GM12878 (cell line): ENCODE measurements around the gene ANO6. TPM values are rescaled to one million over a fixed set of nuclear protein-coding genes. Genes with fewer than 3 reads are reported as not detected.

ENCODE experiments used
- ATAC-seq: fragments of 200-7000 bp; cut with Tn5 transposase; 3 replicates; pipeline ENCODE4 v1.9.1; 2020; ENCODE audit warnings: mild to moderate bottlenecking, moderate library complexity
- BruUV-seq: library from RNA; stranded (reverse); fragments of 400-500 nt; replicated peaks from 2 replicates; lab custom pipeline; 2021; lab: Mats Ljungman, UMichigan
- CTCF ChIA-PET: fragments of 300-600 bp; sonication (Branson Sonifier 250); formaldehyde crosslinking; extraction: SDS; loops from one replicate; lab custom pipeline; 2021; ENCODE audit warnings: inconsistent platforms; lab: Yijun Ruan, JAX
- POLR2A ChIA-PET: fragments of 350-600 bp; formaldehyde crosslinking; extraction: SDS; loops from one replicate; lab custom pipeline; 2021; ENCODE audit warnings: inconsistent platforms; lab: Charles Lee
- RAD21 ChIA-PET: fragments of 300-600 bp; sonication (Branson Sonifier 250); formaldehyde crosslinking; loops from one replicate; lab custom pipeline; 2023; ENCODE audit warnings: antibody characterized with exemption; ENCODE audit not compliant: unreplicated experiment; lab: Charles Lee
- SMC1A ChIA-PET: fragments of 300-600 bp; sonication (Branson Sonifier 250); formaldehyde crosslinking; loops from one replicate; lab custom pipeline; 2023; ENCODE audit not compliant: unreplicated experiment, uncharacterized antibody; lab: Charles Lee
- DNase-seq: peaks from one replicate; pipeline ENCODE4 v3.0.0-alpha.2; 2011; ENCODE audit warnings: low read depth, low spot score
- FAIRE-seq: peaks from 3 replicates; lab custom pipeline; 2011; peaks lifted over from hg19 to GRCh38; lab: Jason Lieb, UNC
- H2AFZ ChIP-seq: 2 replicates; pipeline ENCODE4 v1.6.0; 2011; ENCODE audit warnings: low read depth, low read length, control low read depth; ENCODE audit not compliant: control insufficient read depth
- H3K27ac ChIP-seq: 2 replicates; pipeline ENCODE4 v1.5.1; 2011; ENCODE audit warnings: control low read depth; ENCODE audit not compliant: control insufficient read depth, insufficient read depth
- H3K27me3 ChIP-seq, 2 experiments: replicated peaks in 1 of 2; 2 replicates each; pipeline versions ENCODE4 v1.6.0 to v1.6.1; 2011; ENCODE audit warnings: low read length in 1 of 2; ENCODE audit not compliant: control insufficient read depth in 2 of 2, insufficient read depth in 2 of 2
- H3K36me3 ChIP-seq, 2 experiments: 2 replicates each; pipeline ENCODE4 v1.5.1; 2011; ENCODE audit warnings: low read length in 1 of 2; ENCODE audit not compliant: control insufficient read depth in 2 of 2, insufficient read depth in 2 of 2
- H3K4me1 ChIP-seq: 2 replicates; pipeline ENCODE4 v1.6.1; 2011; ENCODE audit warnings: mild to moderate bottlenecking, low read length, moderate library complexity, mixed read lengths; ENCODE audit not compliant: control insufficient read depth, insufficient read depth
- H3K4me2 ChIP-seq: 2 replicates; pipeline ENCODE4 v1.6.0; 2011; ENCODE audit warnings: control low read depth; ENCODE audit not compliant: control insufficient read depth, insufficient read depth
- H3K4me3 ChIP-seq: fragments of 200-600 bp; sonication (generic); 2 replicates; pipeline ENCODE4 v1.5.1; 2016
- H3K79me2 ChIP-seq: 2 replicates; pipeline ENCODE4 v1.6.0; 2011; ENCODE audit warnings: low read length; ENCODE audit not compliant: control insufficient read depth, insufficient read depth
- H3K9ac ChIP-seq: 2 replicates; pipeline ENCODE4 v1.8.0; 2011; ENCODE audit warnings: low read length, control low read depth, mixed read lengths; ENCODE audit not compliant: control insufficient read depth, insufficient read depth
- H3K9me3 ChIP-seq: replicated peaks from 3 replicates; pipeline ENCODE4 v1.5.1; 2011; ENCODE audit warnings: mild to moderate bottlenecking, low read length; ENCODE audit not compliant: control insufficient read depth, insufficient read depth
- H4K20me1 ChIP-seq: 2 replicates; pipeline ENCODE4 v1.6.0; 2011; ENCODE audit not compliant: control insufficient read depth, insufficient read depth
- CBX5 ChIP-seq: sonication (generic); IDR thresholded peaks from 2 replicates; pipeline ENCODE4 v1.6.1; 2016; ENCODE audit warnings: low read depth, moderate library complexity, mild to moderate bottlenecking, inconsistent platforms
- ETV6 ChIP-seq, 2 experiments: fragments of 450-650 bp in 1 of 2; IDR thresholded peaks in 1 of 2; conservative IDR thresholded peaks in 1 of 2; 2 replicates each; pipeline ENCODE4 v1.6.1; 2014; ENCODE audit warnings: antibody characterized with exemption in 1 of 2, borderline replicate concordance in 1 of 2, low read depth in 1 of 2, mild to moderate bottlenecking in 1 of 2, moderate library complexity in 1 of 2
- MEF2A ChIP-seq: IDR thresholded peaks from 2 replicates; pipeline ENCODE4 v1.6.1; 2011; ENCODE audit warnings: low read depth, mild to moderate bottlenecking, low read length, moderate library complexity; ENCODE audit not compliant: insufficient read depth
- NFIC ChIP-seq: IDR thresholded peaks from 2 replicates; pipeline ENCODE4 v1.6.1; 2012; ENCODE audit warnings: low read depth, mild to moderate bottlenecking, inconsistent platforms, low read length, moderate library complexity
- NFYA ChIP-seq: IDR thresholded peaks from 2 replicates; pipeline ENCODE4 v1.6.1; 2011; ENCODE audit warnings: low read depth, mild to moderate bottlenecking, low read length, improper control_type of control experiment, borderline replicate concordance
- NRF1 ChIP-seq: conservative IDR thresholded peaks from 2 replicates; pipeline ENCODE4 v1.6.1; 2011; ENCODE audit warnings: mild to moderate bottlenecking, low read depth, low read length, improper control_type of control experiment
- PAX8 ChIP-seq: fragments of 450-650 bp; IDR thresholded peaks from 2 replicates; pipeline ENCODE4 v1.6.1; 2017; ENCODE audit warnings: mild to moderate bottlenecking, moderate library complexity
- SRF ChIP-seq, 2 experiments: IDR thresholded peaks; 2 replicates each; pipeline ENCODE4 v1.6.1; 2011; ENCODE audit warnings: low read depth in 2 of 2, low read length in 2 of 2, mild to moderate bottlenecking in 1 of 2, moderate library complexity in 1 of 2
- WGBS: methylation state at CpG from one replicate; pipeline ENCODE4 v1.1.6; 2016; ENCODE audit warnings: low lambda C conversion rate; ENCODE audit not compliant: insufficient replicate concordance, insufficient coverage; ENCODE audit errors: missing lambda C conversion rate; 5-methylcytosine and 5-hydroxymethylcytosine counted together
- in situ Hi-C: fragments of 300-500 bp; cut with MboI; formaldehyde crosslinking; loops from 9 replicates; pipeline ENCODE4 v1.14.3; 2018; ENCODE audit warnings: mixed read lengths
- intact Hi-C: fragments of 100-400 bp; cut with micrococcal nuclease; formaldehyde crosslinking; loops from one replicate; pipeline ENCODE4 v1.14.2; 2022; ENCODE audit not compliant: unreplicated experiment
- polyA plus RNA-seq, 11 experiments: library from polyadenylated mRNA; depleted of rRNA in 4 of 11; unstranded in 6 of 11; stranded (reverse) in 5 of 11; fragments of >200 nt; fragmentation: Nextera tagmentation in 4 of 11; fragmentation: Illumina TruSeq in 1 of 11; extraction: Ambion mirVana in 4 of 11; extraction: Trizol in 1 of 11; gene quantifications; 1 replicate in 1 of 11; 2 replicates in 10 of 11; pipeline versions ENCODE4 v1.2.1 to v1.2.3, GENCODE V29; 2011 to 2016; ENCODE audit warnings: inconsistent platforms in 2 of 11, missing spikeins in 2 of 11, low read depth in 1 of 11
- total RNA-seq, 4 experiments: library from RNA; depleted of rRNA in 3 of 4; stranded (reverse); fragments of >200 nt in 3 of 4; fragmentation: Illumina TruSeq in 1 of 4; extraction: Trizol in 1 of 4; gene quantifications; 2 replicates each; pipeline versions ENCODE4 v1.2.1 to v1.2.3, GENCODE V29; 2013 to 2021

Gene ANO6
- total and polyA plus RNA-seq, 10 of the 15 experiments (the other 5 are each of a cell fraction or from before 2014, with no cell fraction given): 4.6 to 30.3 (median 26.0) TPM

GRCh38 chr12:45174595-45174994 lies 41.3 kb upstream of the ANO6 start:
- Histone ChIP-seq H3K9ac (no peak overlapping the region), H3K4me1 (no peaks in the 10 kb centered on the region), H3K36me3 (no peaks in the 10 kb centered on the region), H3K4me2 (no peak overlapping the region), H3K9me3 (peaks cover 5% of the 10 kb centered on the region), H2AFZ (no peak overlapping the region), H3K27ac (no peak overlapping the region), H3K27me3 (no peaks in the 10 kb centered on the region), H3K4me3 (no peak overlapping the region), H3K79me2 (no peaks in the 10 kb centered on the region), H4K20me1 (no peaks in the 10 kb centered on the region)
- POLR2A ChIA-PET: no interaction called here
- intact Hi-C loops (loop anchor here (5.0 to 10.0 kb wide), 3 partner anchors 150 to 373 kb away; no protein-coding TSS in a partner anchor), in situ Hi-C loops (no loop called here)
- no TSS peak for BruUV-seq
- DNase-seq: no peak
- FAIRE-seq: no peak
- SMC1A ChIA-PET: interaction anchor here (0.6 kb wide), 1 partner anchor 181 kb away, joined by 3 read pairs; no protein-coding TSS in a partner anchor
- no peak for TF ChIP-seq PAX8
- TF ChIP-seq ETV6 (conservative IDR thresholded peaks at IDR 0.05 in 1 of 2, IDR thresholded peaks at IDR 0.05 in 1 of 2; ENCODE audit: borderline replicate concordance in 1 of 2, low read depth in 1 of 2): no peak
- TF ChIP-seq MEF2A: no peak
- no peak for TF ChIP-seq NFIC
- no peak for TF ChIP-seq SRF (IDR thresholded peaks at IDR 0.05; ENCODE audit: low read depth in 2 of 2, low read length in 2 of 2)
- RAD21 ChIA-PET: interaction anchor here (1.5 kb wide), 1 partner anchor 215 kb away, joined by 4 read pairs; no protein-coding TSS in a partner anchor
- 82% methylated on average over 14 of the region's 14 CpGs for WGBS
- CTCF ChIA-PET: no interaction called here
- ATAC-seq: no peak

- H3K9me3 ChIP-seq: peaks cover 6% of the 10 kb centered on the region
- intact Hi-C loops (loop anchor here (10.0 kb wide), 2 partner anchors 146 to 246 kb away; no protein-coding TSS in a partner anchor), in situ Hi-C loops (no loop called here)
- no peaks in the 10 kb centered on the region for H4K20me1 ChIP-seq
- SMC1A ChIA-PET: no interaction called here
- H3K36me3 ChIP-seq: no peaks in the 10 kb centered on the region
- H3K27me3 ChIP-seq: no peaks in the 10 kb centered on the region
- POLR2A ChIA-PET: no interaction called here
- CTCF ChIA-PET: no interaction called here
- no TSS peak for BruUV-seq
- H3K79me2 ChIP-seq: no peaks in the 10 kb centered on the region
- DNase-seq (no peak), ATAC-seq (no peak), FAIRE-seq (no peak)
- H3K4me3 ChIP-seq: no peak overlapping the region
- RAD21 ChIA-PET: no interaction called here
- 0 out of 2 replicates have a peak, but pooled peaks have one; percentile 48 for TF ChIP-seq CBX5
- no peak for TF ChIP-seq NFYA
- TF ChIP-seq NRF1: no peak
- no peak overlapping the region for H3K9ac ChIP-seq
- H3K27ac ChIP-seq: no peak overlapping the region
- H3K4me1 ChIP-seq: no peaks in the 10 kb centered on the region
- H2AFZ ChIP-seq: no peak overlapping the region
- H3K4me2 ChIP-seq: no peak overlapping the region
These were observed 37.1 kb upstream of the ANO6 start for GRCh38 chr12:45178771-45179170.
